Breast epithelium (tissue), 4 donors: ENCODE results near the gene MAPK11. TPM values are rescaled to one million over a fixed set of nuclear protein-coding genes. Genes with fewer than 3 reads are reported as not detected.

Source experiments
- DNase-seq, 2 donors: peaks; one replicate each; pipeline ENCODE4 v3.0.0-alpha.2; 2019; ENCODE audit warnings: low spot score in 2 of 2
- H3K27ac ChIP-seq, 2 donors: fragments of 200-600 bp; sonication (generic) in 1 of 2; one replicate each; pipeline ENCODE4 v1.5.1; 2016 to 2019; ENCODE audit warnings: mild to moderate bottlenecking in 1 of 2
- H3K27me3 ChIP-seq, 2 donors: fragments of 200-600 bp; sonication (generic) in 1 of 2; one replicate each; pipeline versions ENCODE4 v1.5.1 to v1.6.0; 2017 to 2019; ENCODE audit warnings: control low read depth in 1 of 2, mild to moderate bottlenecking in 1 of 2
- H3K36me3 ChIP-seq: fragments of 200-600 bp; one replicate; pipeline ENCODE4 v1.5.1; 2019
- H3K4me1 ChIP-seq, 2 donors: fragments of 200-600 bp; sonication (generic); one replicate each; pipeline ENCODE4 v1.5.1; 2016 to 2019; ENCODE audit warnings: control low read depth in 1 of 2
- H3K4me3 ChIP-seq, 3 donors: fragments of 200-600 bp; sonication (generic); 1 replicate in 2 of 3; 2 replicates in 1 of 3; pipeline ENCODE4 v1.5.1; 2016 to 2019; ENCODE audit warnings: mild to moderate bottlenecking in 3 of 3, moderate library complexity in 2 of 3
- H3K9me3 ChIP-seq, 2 donors: fragments of 200-600 bp; sonication (generic) in 1 of 2; one replicate each; pipeline ENCODE4 v1.5.1; 2016 to 2019; ENCODE audit warnings: control low read depth in 1 of 2
- POLR2A ChIP-seq: fragments of 450-650 bp; IDR thresholded peaks from one replicate; pipeline ENCODE4 v1.6.1; 2016; ENCODE audit warnings: antibody characterized with exemption, mild to moderate bottlenecking, moderate library complexity
- POLR2AphosphoS5 ChIP-seq, 3 donors: sonication (generic); formaldehyde crosslinking; IDR thresholded peaks; one replicate each; pipeline ENCODE4 v1.6.1; 2017; ENCODE audit warnings: antibody characterized with exemption in 3 of 3
- intact Hi-C: fragments of 100-400 bp; cut with DNase I; formaldehyde crosslinking; loops from one replicate; pipeline ENCODE4 v1.15.1; 2023; ENCODE audit warnings: low total_unique reads
- total RNA-seq, 3 donors: library from RNA; depleted of rRNA; stranded (reverse); fragments of >200 nt; gene quantifications; one replicate each; pipeline ENCODE4 v1.1.0, GENCODE V29; 2016
- TF ChIP-seq, protein P1 (sequence below), 3 donors: fragments of 450-650 bp; IDR thresholded peaks; one replicate each; pipeline ENCODE4 v1.5.1; 2016 to 2017; ENCODE audit warnings: antibody characterized with exemption in 3 of 3, mild to moderate bottlenecking in 3 of 3, moderate library complexity in 3 of 3

The MAPK11 gene
- total RNA-seq, 3 donors from 2014 or later: 5.7 to 16.5 (median 13.4) TPM

DNA sequence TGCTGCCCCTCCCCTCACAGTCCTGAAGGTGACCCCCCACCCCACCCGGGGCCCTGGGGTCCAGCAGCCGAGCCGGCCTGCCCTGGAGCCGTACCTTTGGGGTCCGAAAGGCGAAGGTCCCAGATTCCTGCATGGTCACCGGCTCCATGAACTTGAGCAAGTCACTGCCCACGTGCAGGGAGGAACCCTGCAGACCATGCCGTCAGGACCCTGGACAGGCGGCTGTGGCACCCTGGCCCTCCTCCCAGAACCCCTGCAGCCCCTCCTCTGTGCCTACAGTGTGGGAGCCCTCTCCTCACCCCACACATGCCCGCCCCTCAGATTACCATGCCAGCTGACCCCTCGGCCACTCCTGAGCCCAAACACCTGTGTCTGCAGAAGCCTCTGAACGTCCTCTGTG, 14.3 kb upstream of the MAPK11 start:
- intact Hi-C loops: no loop called here
- H3K27me3 ChIP-seq: no peaks in the 10 kb centered on the region
- H3K27ac ChIP-seq: no peak overlapping the region

DNA sequence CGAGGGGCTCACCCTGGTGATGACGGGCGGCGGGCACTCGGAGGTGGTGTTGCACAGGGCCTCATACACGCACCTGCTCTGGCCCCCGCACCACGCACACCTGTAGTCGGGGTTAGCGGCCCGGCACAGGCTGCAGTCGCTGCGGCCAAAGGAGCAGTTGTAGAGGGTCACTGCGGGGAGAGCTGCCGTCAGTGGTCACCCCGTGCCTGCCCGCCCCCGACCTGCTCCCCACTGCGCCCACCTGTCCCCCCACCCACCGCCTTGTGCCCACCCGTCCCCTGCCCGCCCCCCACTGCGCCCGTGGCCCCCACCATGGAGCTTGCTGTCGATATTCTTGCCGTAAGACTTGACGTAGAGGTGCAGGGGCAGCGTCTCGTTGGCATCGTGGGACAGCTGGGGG, 13.6 kb upstream of the MAPK11 start:
- DNase-seq: no peak
- H3K4me3 ChIP-seq: no peak overlapping the region
- H3K27me3 ChIP-seq: no peaks in the 10 kb centered on the region
- H3K9me3 ChIP-seq: no peaks in the 10 kb centered on the region
- peak overlapping the region in 1 of 2 donors; percentile 85 for H3K27ac ChIP-seq
- intact Hi-C loops: no loop called here
- TF ChIP-seq POLR2A (no peak), POLR2AphosphoS5 (IDR thresholded peaks at IDR 0.05) (no peak)
- TF ChIP-seq, protein P1, sequence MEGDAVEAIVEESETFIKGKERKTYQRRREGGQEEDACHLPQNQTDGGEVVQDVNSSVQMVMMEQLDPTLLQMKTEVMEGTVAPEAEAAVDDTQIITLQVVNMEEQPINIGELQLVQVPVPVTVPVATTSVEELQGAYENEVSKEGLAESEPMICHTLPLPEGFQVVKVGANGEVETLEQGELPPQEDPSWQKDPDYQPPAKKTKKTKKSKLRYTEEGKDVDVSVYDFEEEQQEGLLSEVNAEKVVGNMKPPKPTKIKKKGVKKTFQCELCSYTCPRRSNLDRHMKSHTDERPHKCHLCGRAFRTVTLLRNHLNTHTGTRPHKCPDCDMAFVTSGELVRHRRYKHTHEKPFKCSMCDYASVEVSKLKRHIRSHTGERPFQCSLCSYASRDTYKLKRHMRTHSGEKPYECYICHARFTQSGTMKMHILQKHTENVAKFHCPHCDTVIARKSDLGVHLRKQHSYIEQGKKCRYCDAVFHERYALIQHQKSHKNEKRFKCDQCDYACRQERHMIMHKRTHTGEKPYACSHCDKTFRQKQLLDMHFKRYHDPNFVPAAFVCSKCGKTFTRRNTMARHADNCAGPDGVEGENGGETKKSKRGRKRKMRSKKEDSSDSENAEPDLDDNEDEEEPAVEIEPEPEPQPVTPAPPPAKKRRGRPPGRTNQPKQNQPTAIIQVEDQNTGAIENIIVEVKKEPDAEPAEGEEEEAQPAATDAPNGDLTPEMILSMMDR (IDR thresholded peaks at IDR 0.05): no peak
- H3K4me1 ChIP-seq: peaks cover 0 to 5% of the 10 kb centered on the region in 2 donors
- peaks cover 12% of the 10 kb centered on the region for H3K36me3 ChIP-seq

More for the DNA sequence above, 14.3 kb upstream of the MAPK11 start:
- Histone ChIP-seq H3K4me1 (peaks cover 0 to 5% of the 10 kb centered on the region in 2 donors), H3K9me3 (no peaks in the 10 kb centered on the region), H3K36me3 (peaks cover 7% of the 10 kb centered on the region), H3K4me3 (no peak overlapping the region)
- TF ChIP-seq POLR2A (no peak), POLR2AphosphoS5 (IDR thresholded peaks at IDR 0.05) (no peak)
- TF ChIP-seq, protein P1 (IDR thresholded peaks at IDR 0.05): no peak
- no peak for DNase-seq

DNA sequence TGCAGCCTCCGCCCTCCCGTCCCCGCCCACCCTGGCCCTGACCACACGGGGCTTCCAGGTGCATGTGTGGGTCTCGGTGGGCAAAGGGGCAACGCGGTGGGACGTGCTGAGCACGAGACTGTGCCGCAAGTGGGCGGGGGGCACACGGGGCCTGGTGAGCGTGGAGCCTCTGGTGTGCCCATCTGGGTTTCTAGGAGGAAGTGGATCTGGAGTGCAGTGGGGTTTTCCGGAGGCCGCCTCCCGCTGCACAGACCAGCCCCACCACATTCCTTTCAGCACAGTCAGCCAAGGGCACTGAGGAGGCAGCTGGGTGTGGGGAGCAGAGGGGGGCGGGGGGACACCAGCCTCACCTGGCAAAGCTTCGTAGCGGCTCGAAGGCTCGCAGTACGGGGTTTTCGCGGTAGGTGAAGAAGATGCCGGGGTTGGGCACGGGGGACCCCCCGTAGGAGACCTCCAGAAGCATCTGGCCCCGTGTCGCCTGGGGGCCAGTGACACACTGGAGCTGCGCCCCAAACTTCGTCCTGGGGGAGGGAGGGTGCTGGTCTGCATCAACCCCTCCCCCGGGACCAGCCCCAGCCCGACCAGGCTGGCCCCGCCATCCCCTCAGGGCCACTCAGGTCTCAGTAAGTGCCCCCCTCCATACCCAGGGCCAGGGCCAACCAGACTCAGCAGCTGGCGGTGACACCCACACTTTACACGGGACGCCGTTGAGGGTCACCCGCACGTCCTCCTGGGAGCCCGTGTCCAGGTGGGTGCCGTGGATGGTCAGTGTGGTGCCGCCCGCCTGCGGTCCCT, 12.4 kb upstream of the MAPK11 start:
- intact Hi-C loops: no loop called here
- Histone ChIP-seq H3K4me1 (peaks cover 0 to 5% of the 10 kb centered on the region in 2 donors), H3K27ac (peak overlapping the region; percentile 85 to 87), H3K9me3 (no peaks in the 10 kb centered on the region), H3K36me3 (peaks cover 22% of the 10 kb centered on the region), H3K27me3 (no peaks in the 10 kb centered on the region), H3K4me3 (peak overlapping the region in 1 of 3 donors; percentile 48)
- DNase-seq: peak; percentile 91 to 93
- TF ChIP-seq, protein P1 (IDR thresholded peaks at IDR 0.05): no peak
- TF ChIP-seq POLR2A: no peak
- TF ChIP-seq POLR2AphosphoS5 (IDR thresholded peaks at IDR 0.05): peak in 2 of 3 donors; percentile 54 to 62

DNA sequence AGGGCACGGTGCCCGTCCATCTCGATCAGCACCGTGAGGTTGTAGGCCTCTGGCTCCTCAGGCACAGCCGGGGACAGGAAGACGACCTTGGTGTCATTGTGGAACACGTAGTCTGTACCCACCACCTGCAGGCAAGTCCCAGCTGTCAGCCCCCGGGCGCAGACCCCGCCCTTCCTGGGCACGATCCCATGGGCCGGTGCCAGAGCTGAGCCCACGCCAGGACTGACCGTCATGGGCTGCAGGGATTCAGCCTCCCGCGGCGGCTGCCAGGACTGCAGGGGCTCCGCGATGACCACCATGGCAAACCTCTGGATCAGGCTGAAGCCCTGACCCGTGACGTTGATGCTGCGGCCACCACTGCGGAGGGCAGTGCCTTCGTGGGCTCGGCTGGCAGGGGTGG, 11.8 kb upstream of the MAPK11 start:
- peaks cover 0 to 5% of the 10 kb centered on the region in 2 donors for H3K4me1 ChIP-seq
- TF ChIP-seq, protein P1 (IDR thresholded peaks at IDR 0.05): peak in 1 of 3 donors; percentile 9
- no peak for TF ChIP-seq POLR2AphosphoS5 (IDR thresholded peaks at IDR 0.05)
- no peaks in the 10 kb centered on the region for H3K9me3 ChIP-seq
- DNase-seq: no peak
- H3K27me3 ChIP-seq: no peaks in the 10 kb centered on the region
- peaks cover 22% of the 10 kb centered on the region for H3K36me3 ChIP-seq
- peak overlapping the region; percentile 85 to 87 for H3K27ac ChIP-seq
- H3K4me3 ChIP-seq: peak overlapping the region in 1 of 3 donors; percentile 48
- intact Hi-C loops: no loop called here

DNA sequence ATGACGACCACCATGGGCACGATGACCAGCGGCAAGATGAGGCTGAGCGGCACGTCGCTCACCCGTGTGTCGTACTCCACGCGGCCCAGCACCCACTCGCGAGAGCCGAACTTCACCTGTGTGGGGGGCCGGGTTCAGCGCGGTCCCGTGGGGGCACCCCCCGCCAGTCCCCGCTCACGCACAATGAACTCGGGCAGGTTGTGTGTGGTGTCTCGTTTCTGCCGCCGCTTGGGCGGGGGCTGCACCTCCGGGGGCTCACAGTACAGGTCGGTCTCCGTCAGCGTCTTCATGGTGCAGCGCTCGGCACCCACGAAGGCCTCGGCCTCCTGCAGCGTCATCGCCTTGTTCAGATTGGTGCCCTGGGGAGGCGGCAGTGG, 11.2 kb upstream of the MAPK11 start:
- H3K36me3 ChIP-seq: peaks cover 22% of the 10 kb centered on the region

More for the DNA sequence above, 11.2 kb upstream of the MAPK11 start:
- TF ChIP-seq POLR2AphosphoS5 (IDR thresholded peaks at IDR 0.05): no peak
- no peak for TF ChIP-seq POLR2A
- TF ChIP-seq, protein P1 (IDR thresholded peaks at IDR 0.05): no peak
- intact Hi-C loops: no loop called here
- DNase-seq: no peak
- Histone ChIP-seq H3K4me1 (peaks cover 0 to 5% of the 10 kb centered on the region in 2 donors), H3K9me3 (no peaks in the 10 kb centered on the region), H3K27ac (peak overlapping the region; percentile 85 to 87), H3K27me3 (no peaks in the 10 kb centered on the region), H3K4me3 (no peak overlapping the region)
